Measurements from ENCODE around the gene NPM3. TPM values are rescaled to one million over a fixed set of nuclear protein-coding genes. Genes with fewer than 3 reads are reported as not detected.

The NPM3 gene
- total and polyA plus RNA-seq, 2 of the 4 experiments (the other 2 are of a cell fraction) = 84.1 to 112 TPM

- TF ChIP-seq NFE2L2 (IDR thresholded peaks at IDR 0.05; ENCODE audit: low read depth, low read length) (no peak), RAD21 (IDR thresholded peaks at IDR 0.05; ENCODE audit: low read length) (no peak)
These were observed 7.7 kb downstream of the NPM3 start, which contains the start of gene FGF8 (continued) for GRCh38 chr10:101775273-101776160.

GRCh38 chr10:101774589-101775272 lies 8.5 kb downstream of the NPM3 start:
- no peak overlapping the region for H2BK20ac ChIP-seq (ENCODE audit: low read depth, low read length)
- no peak overlapping the region for H2BK5ac ChIP-seq (ENCODE audit: low read depth, low read length, poor library complexity, severe bottlenecking)
- no peak overlapping the region for H3K18ac ChIP-seq (ENCODE audit: low read depth, low read length)
- no peak overlapping the region for H3K14ac ChIP-seq (replicated peaks; ENCODE audit: low read depth, low read length)
- no peak overlapping the region for H2AFZ ChIP-seq (replicated peaks; ENCODE audit: low read length, poor library complexity)
- no peaks in the 10 kb centered on the region for H3K9me3 ChIP-seq (ENCODE audit: control insufficient read depth, insufficient read depth, low read length)
- POLR2A ChIA-PET (ENCODE audit: unreplicated experiment) = no interaction called here
- H2BK15ac ChIP-seq (ENCODE audit: low read depth, low read length) = no peak overlapping the region
- no peak overlapping the region for H3K4ac ChIP-seq (ENCODE audit: low read depth, low read length)
- no peak overlapping the region for H3K56ac ChIP-seq (ENCODE audit: extremely low read depth, insufficient read depth, low read length)
- no peak overlapping the region for H4K8ac ChIP-seq (ENCODE audit: low read depth in 2 of 2, low read length in 2 of 2)
- no peak for TF ChIP-seq MXI1 (IDR thresholded peaks at IDR 0.05; ENCODE audit: borderline replicate concordance, low read depth, low read length)
- TF ChIP-seq RFX5 (IDR thresholded peaks at IDR 0.05; ENCODE audit: low read depth, low read length) = no peak
- TF ChIP-seq FOS (IDR thresholded peaks at IDR 0.05; ENCODE audit: low read depth, low read length) = no peak
- no peak for TF ChIP-seq NFE2L2 (IDR thresholded peaks at IDR 0.05; ENCODE audit: low read depth, low read length)
- TF ChIP-seq SMC3 (IDR thresholded peaks at IDR 0.05; ENCODE audit: low read depth, low read length) = no peak
- TF ChIP-seq CHD1 (IDR thresholded peaks at IDR 0.05; ENCODE audit: low read depth, low read length) = no peak
- dilution Hi-C loops (cut with HindIII; ENCODE audit: low sequenced_read_pairs, unreplicated experiment) (no loop called here), in situ Hi-C loops (cut with MboI; ENCODE audit: low sequenced_read_pairs) (no loop called here), intact Hi-C loops (cut with micrococcal nuclease) (no loop called here)
- H3K23ac ChIP-seq (ENCODE audit: low read depth, low read length) = no peak overlapping the region
- H3K4me3 ChIP-seq (ENCODE audit: insufficient read depth, low read depth, low read length) = no peak overlapping the region
- no peak overlapping the region for H4K5ac ChIP-seq (ENCODE audit: low read depth, low read length)
- no peaks in the 10 kb centered on the region for H3K79me1 ChIP-seq (ENCODE audit: low read depth in 1 of 2, low read length in 2 of 2)
- H2AK5ac ChIP-seq (ENCODE audit: low read depth, low read length) = no peak overlapping the region
- 0% methylated on average over 1 of the region's 32 CpGs; no CpG with 5 or more reads in 1 of the 2 experiments for WGBS, 2 experiments (ENCODE audit: extremely low coverage in 2 of 2, insufficient read length in 1 of 2)
- DNase-seq (no peak), ATAC-seq (ENCODE audit: low read depth) (no peak)
- no peak overlapping the region for H3K27ac ChIP-seq (ENCODE audit: insufficient read depth, low read length)
- H4K91ac ChIP-seq (ENCODE audit: insufficient read depth, low read depth, low read length) = no peak overlapping the region
- peaks cover 74% of the 10 kb centered on the region for H3K27me3 ChIP-seq (ENCODE audit: control insufficient read depth, insufficient read depth, low read length)
- H3K9me1 ChIP-seq (ENCODE audit: insufficient read depth, low read length) = no peaks in the 10 kb centered on the region
- peaks cover 16% of the 10 kb centered on the region for H4K20me1 ChIP-seq (ENCODE audit: insufficient read depth, low read length)
- no peaks in the 10 kb centered on the region; the same call in 1 of the 2 replicates for H3K36me3 ChIP-seq (ENCODE audit: control insufficient read depth, insufficient read depth, low read length)
- BruUV-seq (replicated peaks) = no TSS peak
- H2AK9ac ChIP-seq (replicated peaks; ENCODE audit: low read depth, low read length, poor library complexity) = no peak overlapping the region
- H3K4me1 ChIP-seq (ENCODE audit: control insufficient read depth, insufficient read depth, low read length) = peaks cover 2% of the 10 kb centered on the region; the same call in 1 of the 2 replicates
- no peak overlapping the region for H3K9ac ChIP-seq (ENCODE audit: low read depth, low read length)
- CTCF ChIA-PET = no interaction called here
- H2BK120ac ChIP-seq (ENCODE audit: low read depth, low read length) = no peak overlapping the region
- no peak overlapping the region for H3K4me2 ChIP-seq (ENCODE audit: low read depth, low read length)
